Mucosa of descending colon (tissue), 3 donors: Measurements from ENCODE around the gene SERPINH1. TPM values are rescaled to one million over a fixed set of nuclear protein-coding genes. Genes with fewer than 3 reads are reported as not detected.
A peak's percentile ranks its signal among the peaks of the same experiment; 100 is the strongest.

Source experiments
- ATAC-seq: fragments of 200-7000 bp; cut with Tn5 transposase; one replicate; pipeline ENCODE4 v1.9.1; 2020; ENCODE audit warnings: mild to moderate bottlenecking, moderate library complexity
- DNase-seq, 3 donors: peaks; one replicate each; pipeline ENCODE4 v3.0.0-alpha.2; 2020
- H3K36me3 ChIP-seq: fragments of 200-600 bp; one replicate; pipeline ENCODE4 v1.8.0; 2021; ENCODE audit warnings: low read depth, mild to moderate bottlenecking
- H3K4me1 ChIP-seq: fragments of 200-600 bp; one replicate; pipeline ENCODE4 v1.8.0; 2021; ENCODE audit warnings: low read depth, mild to moderate bottlenecking
- H3K4me3 ChIP-seq: fragments of 200-600 bp; one replicate; pipeline ENCODE4 v1.8.0; 2021; ENCODE audit warnings: mild to moderate bottlenecking
- H3K9me3 ChIP-seq: fragments of 200-600 bp; one replicate; pipeline ENCODE4 v1.8.0; 2021; ENCODE audit warnings: mild to moderate bottlenecking
- CTCF ChIP-seq: fragments of 200-600 bp; IDR thresholded peaks from one replicate; pipeline ENCODE4 v1.8.0; 2022; ENCODE audit warnings: antibody characterized with exemption, mild to moderate bottlenecking
- intact Hi-C, 2 donors: fragments of 100-400 bp; cut with DNase I in 1 of 2; cut with micrococcal nuclease in 1 of 2; formaldehyde crosslinking; loops; one replicate each; pipeline versions ENCODE4 v1.11.0 to v1.11.1; 2022; cut with DNase I, micrococcal nuclease
- total RNA-seq, 3 donors: library from RNA; stranded (reverse); fragmentation: NEBNext Ultra II Directional in 2 of 3; extraction: Animal tissue kit (Norgen Biotek cat#: 25700) in 2 of 3; gene quantifications; one replicate each; pipeline versions ENCODE4 v1.2.1 to v1.2.4, GENCODE V29; 2021 to 2023
- donor health status: DM: no; HTN: no; CAD: no; lungs with moderate emphysema.
- donor health status: DM: no; HTN: no; CAD: no.
- donor health status: DM: no; HTN: yes; CAD: no.

SERPINH1 gene
- total RNA-seq, 3 donors from 2014 or later: 44.1 to 87.0 (median 50.5) TPM

- no peaks in the 10 kb centered on the region for H3K9me3 ChIP-seq
- no peaks in the 10 kb centered on the region for H3K36me3 ChIP-seq
- TF ChIP-seq CTCF: no peak
- DNase-seq (no peak), ATAC-seq (no peak)
- H3K4me1 ChIP-seq: peaks cover 8% of the 10 kb centered on the region
- no peak overlapping the region for H3K4me3 ChIP-seq
- intact Hi-C loops: no loop called here
These were observed 38.0 kb upstream of the SERPINH1 start for GRCh38 chr11:75523811-75524664.

GRCh38 chr11:75524665-75525432, 37.2 kb upstream of the SERPINH1 start:
- TF ChIP-seq CTCF: no peak
- intact Hi-C loops: no loop called here
- DNase-seq: peak; percentile 39 to 66 (median 58)
- no peaks in the 10 kb centered on the region for H3K36me3 ChIP-seq
- H3K9me3 ChIP-seq: no peaks in the 10 kb centered on the region
- H3K4me3 ChIP-seq: peak overlapping the region; percentile 19
- no peak for ATAC-seq
- peaks cover 8% of the 10 kb centered on the region for H3K4me1 ChIP-seq

GRCh38 chr11:75525433-75526191, 36.4 kb upstream of the SERPINH1 start, which contains the start of gene GDPD5:
GDPD5 (minus strand) TSS chr11:75525941; CDS start chr11:75477735, 48,206 bp downstream.
- intact Hi-C loops: no loop called here
- DNase-seq (peak; percentile 80 to 90 (median 89)), ATAC-seq (peak; percentile 97)
- TF ChIP-seq CTCF: peak; percentile 52
- Histone ChIP-seq H3K9me3 (no peaks in the 10 kb centered on the region), H3K4me1 (peaks cover 8% of the 10 kb centered on the region), H3K4me3 (peak within 1 kb of the TSS; percentile 19), H3K36me3 (no peaks in the 10 kb centered on the region)

GRCh38 chr11:75526192-75526541, 35.9 kb upstream of the SERPINH1 start:
- H3K4me3 ChIP-seq: peak overlapping the region; percentile 19
- H3K36me3 ChIP-seq: no peaks in the 10 kb centered on the region
- DNase-seq (no peak), ATAC-seq (no peak)
- intact Hi-C loops: no loop called here
- H3K4me1 ChIP-seq: peaks cover 8% of the 10 kb centered on the region
- H3K9me3 ChIP-seq: no peaks in the 10 kb centered on the region
- TF ChIP-seq CTCF: no peak

GRCh38 chr11:75527130-75527529, 34.9 kb upstream of the SERPINH1 start:
- DNase-seq (no peak), ATAC-seq (no peak)
- intact Hi-C loops: no loop called here
- no peak for TF ChIP-seq CTCF
- Histone ChIP-seq H3K9me3 (no peaks in the 10 kb centered on the region), H3K36me3 (no peaks in the 10 kb centered on the region), H3K4me3 (no peak overlapping the region), H3K4me1 (peaks cover 8% of the 10 kb centered on the region)
